ENCODE data around the gene NTRK2. TPM values are rescaled to one million over a fixed set of nuclear protein-coding genes. Genes with fewer than 3 reads are reported as not detected.

Gene NTRK2
- total RNA-seq, 1 experiment from 2014 or later, result not detected

DNA sequence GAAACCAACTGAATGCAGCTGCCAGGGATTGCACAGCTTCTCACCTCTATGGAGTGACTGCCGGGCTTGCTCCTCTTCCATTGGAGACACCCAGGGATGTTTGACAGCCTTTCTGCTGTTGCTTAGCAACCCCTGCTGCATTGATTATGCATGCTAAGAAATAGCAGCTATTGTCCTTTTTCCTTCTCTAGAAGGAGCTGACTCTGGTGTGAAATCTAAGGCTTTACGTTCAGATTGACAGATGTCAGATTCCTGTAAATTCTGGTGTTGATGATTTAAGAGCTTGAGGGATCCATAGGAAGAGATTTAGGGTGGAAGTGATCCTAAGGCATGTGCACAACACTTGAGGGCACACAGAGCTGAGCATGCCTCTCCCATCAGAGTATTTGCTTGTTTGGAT is 267.7 kb downstream of the NTRK2 start:
- H3K9me2 ChIP-seq (ENCODE audit: insufficient read depth), result no peaks in the 10 kb centered on the region
- POLR2A ChIA-PET, result no interaction called here
- RAD21 ChIA-PET (ENCODE audit: low non-redundant PET in 1 of 2, low total read pairs in 2 of 2, uncharacterized antibody in 2 of 2, unreplicated experiment in 2 of 2), result no interaction called here
- no peak overlapping the region for H2AFZ ChIP-seq (ENCODE audit: low read depth, low read length, poor library complexity, severe bottlenecking)
- H3K4me3 ChIP-seq (replicated peaks in 1 of 2; ENCODE audit: low read depth in 1 of 2, low read length in 2 of 2), result no peak overlapping the region
- TF ChIP-seq, protein P1, sequence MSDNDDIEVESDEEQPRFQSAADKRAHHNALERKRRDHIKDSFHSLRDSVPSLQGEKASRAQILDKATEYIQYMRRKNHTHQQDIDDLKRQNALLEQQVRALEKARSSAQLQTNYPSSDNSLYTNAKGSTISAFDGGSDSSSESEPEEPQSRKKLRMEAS (IDR thresholded peaks at IDR 0.05), result no peak
- TF ChIP-seq ZNF274 (IDR thresholded peaks at IDR 0.05; ENCODE audit: low read depth, low read length) (no peak), FOSL1 (IDR thresholded peaks at IDR 0.05; ENCODE audit: low read depth) (no peak), POLR2AphosphoS5 (IDR thresholded peaks at IDR 0.05; ENCODE audit: low read depth, low read length) (no peak)
- H3K9ac ChIP-seq (ENCODE audit: low read length), result no peak overlapping the region
- no peaks in the 10 kb centered on the region for H3K36me3 ChIP-seq (ENCODE audit: control insufficient read depth in 1 of 2, insufficient read depth in 2 of 2, low read length in 2 of 2)
- CTCF ChIA-PET, result no interaction called here
- no peak overlapping the region for H3K4me2 ChIP-seq (ENCODE audit: low read length)
- H3K4me1 ChIP-seq (ENCODE audit: control insufficient read depth in 1 of 2, insufficient read depth in 2 of 2, low read length in 2 of 2), result peaks cover 0 to 5% of the 10 kb centered on the region in 2 experiments; a peak in 1 of 4 replicates
- H3K27ac ChIP-seq (ENCODE audit: low read depth, low read length), result no peak overlapping the region
- intact Hi-C loops (cut with micrococcal nuclease), result no loop called here
- no peaks in the 10 kb centered on the region for H3K79me2 ChIP-seq (ENCODE audit: insufficient read depth, low read length)
- no peaks in the 10 kb centered on the region for H3K27me3 ChIP-seq (ENCODE audit: insufficient read depth, low read length)
- no peak for ATAC-seq
- H4K20me1 ChIP-seq (ENCODE audit: insufficient read depth), result no peaks in the 10 kb centered on the region
- H3K9me3 ChIP-seq (ENCODE audit: control insufficient read depth in 1 of 2, insufficient read depth in 1 of 2, low read depth in 1 of 2, low read length in 2 of 2), result no peaks in the 10 kb centered on the region
- BruUV-seq (replicated peaks), result no TSS peak
- no peak for DNase-seq (ENCODE audit: low read depth, low spot score)

DNA sequence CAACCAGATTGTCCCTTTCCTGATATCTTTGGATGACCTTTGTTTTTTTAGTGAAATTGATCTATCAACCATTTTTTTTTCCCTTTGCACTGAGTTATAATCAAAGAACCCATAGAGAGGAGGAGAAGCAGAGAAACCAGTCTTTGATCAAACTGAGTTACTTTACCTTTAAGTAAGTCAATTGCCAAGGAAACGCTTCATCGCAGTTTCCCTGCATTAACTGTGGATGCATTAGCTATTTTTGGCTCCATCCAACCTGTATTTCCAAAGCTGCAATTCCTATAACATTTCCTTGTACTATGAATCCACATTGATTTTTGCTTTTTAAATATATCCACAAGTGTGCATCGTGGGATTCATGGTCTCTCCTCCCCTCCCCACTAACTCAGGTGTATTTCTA is 268.1 kb downstream of the NTRK2 start:
- no TSS peak for BruUV-seq (replicated peaks)
- intact Hi-C loops (cut with micrococcal nuclease), result no loop called here
- H3K4me3 ChIP-seq (replicated peaks in 1 of 2; ENCODE audit: low read depth in 1 of 2, low read length in 2 of 2), result no peak overlapping the region
- peaks cover 0 to 5% of the 10 kb centered on the region in 2 experiments; a peak in 1 of 4 replicates for H3K4me1 ChIP-seq (ENCODE audit: control insufficient read depth in 1 of 2, insufficient read depth in 2 of 2, low read length in 2 of 2)
- DNase-seq (ENCODE audit: low read depth, low spot score) (no peak), ATAC-seq (no peak)
- no peaks in the 10 kb centered on the region for H3K9me2 ChIP-seq (ENCODE audit: insufficient read depth)
- CTCF ChIA-PET, result no interaction called here
- H3K4me2 ChIP-seq (ENCODE audit: low read length), result no peak overlapping the region
- no peaks in the 10 kb centered on the region for H3K79me2 ChIP-seq (ENCODE audit: insufficient read depth, low read length)
- H4K20me1 ChIP-seq (ENCODE audit: insufficient read depth), result no peaks in the 10 kb centered on the region
- POLR2A ChIA-PET, result no interaction called here
- H3K27me3 ChIP-seq (ENCODE audit: insufficient read depth, low read length), result no peaks in the 10 kb centered on the region
- H3K36me3 ChIP-seq (ENCODE audit: control insufficient read depth in 1 of 2, insufficient read depth in 2 of 2, low read length in 2 of 2), result no peaks in the 10 kb centered on the region
- no peak overlapping the region for H3K9ac ChIP-seq (ENCODE audit: low read length)
- H3K27ac ChIP-seq (ENCODE audit: low read depth, low read length), result no peak overlapping the region
- RAD21 ChIA-PET (ENCODE audit: low non-redundant PET in 1 of 2, low total read pairs in 2 of 2, uncharacterized antibody in 2 of 2, unreplicated experiment in 2 of 2), result no interaction called here
- TF ChIP-seq, protein P2, sequence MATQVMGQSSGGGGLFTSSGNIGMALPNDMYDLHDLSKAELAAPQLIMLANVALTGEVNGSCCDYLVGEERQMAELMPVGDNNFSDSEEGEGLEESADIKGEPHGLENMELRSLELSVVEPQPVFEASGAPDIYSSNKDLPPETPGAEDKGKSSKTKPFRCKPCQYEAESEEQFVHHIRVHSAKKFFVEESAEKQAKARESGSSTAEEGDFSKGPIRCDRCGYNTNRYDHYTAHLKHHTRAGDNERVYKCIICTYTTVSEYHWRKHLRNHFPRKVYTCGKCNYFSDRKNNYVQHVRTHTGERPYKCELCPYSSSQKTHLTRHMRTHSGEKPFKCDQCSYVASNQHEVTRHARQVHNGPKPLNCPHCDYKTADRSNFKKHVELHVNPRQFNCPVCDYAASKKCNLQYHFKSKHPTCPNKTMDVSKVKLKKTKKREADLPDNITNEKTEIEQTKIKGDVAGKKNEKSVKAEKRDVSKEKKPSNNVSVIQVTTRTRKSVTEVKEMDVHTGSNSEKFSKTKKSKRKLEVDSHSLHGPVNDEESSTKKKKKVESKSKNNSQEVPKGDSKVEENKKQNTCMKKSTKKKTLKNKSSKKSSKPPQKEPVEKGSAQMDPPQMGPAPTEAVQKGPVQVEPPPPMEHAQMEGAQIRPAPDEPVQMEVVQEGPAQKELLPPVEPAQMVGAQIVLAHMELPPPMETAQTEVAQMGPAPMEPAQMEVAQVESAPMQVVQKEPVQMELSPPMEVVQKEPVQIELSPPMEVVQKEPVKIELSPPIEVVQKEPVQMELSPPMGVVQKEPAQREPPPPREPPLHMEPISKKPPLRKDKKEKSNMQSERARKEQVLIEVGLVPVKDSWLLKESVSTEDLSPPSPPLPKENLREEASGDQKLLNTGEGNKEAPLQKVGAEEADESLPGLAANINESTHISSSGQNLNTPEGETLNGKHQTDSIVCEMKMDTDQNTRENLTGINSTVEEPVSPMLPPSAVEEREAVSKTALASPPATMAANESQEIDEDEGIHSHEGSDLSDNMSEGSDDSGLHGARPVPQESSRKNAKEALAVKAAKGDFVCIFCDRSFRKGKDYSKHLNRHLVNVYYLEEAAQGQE (IDR thresholded peaks at IDR 0.05; ENCODE audit: low read depth), result no peak
- no peak for TF ChIP-seq ELF1 (IDR thresholded peaks at IDR 0.05; ENCODE audit: borderline replicate concordance, low read depth)
- H3K9me3 ChIP-seq (ENCODE audit: control insufficient read depth in 1 of 2, insufficient read depth in 1 of 2, low read depth in 1 of 2, low read length in 2 of 2), result no peaks in the 10 kb centered on the region
- no peak overlapping the region for H2AFZ ChIP-seq (ENCODE audit: low read depth, low read length, poor library complexity, severe bottlenecking)

Data from HCT116 (cell line).